ENCODE data around the gene OPTC.

Gene OPTC

GRCh38 chr1:203491664-203492063, 2.3 kb upstream of the OPTC start:
- DNase-seq (ENCODE audit: low read depth in 2 of 2): no peak

DNA sequence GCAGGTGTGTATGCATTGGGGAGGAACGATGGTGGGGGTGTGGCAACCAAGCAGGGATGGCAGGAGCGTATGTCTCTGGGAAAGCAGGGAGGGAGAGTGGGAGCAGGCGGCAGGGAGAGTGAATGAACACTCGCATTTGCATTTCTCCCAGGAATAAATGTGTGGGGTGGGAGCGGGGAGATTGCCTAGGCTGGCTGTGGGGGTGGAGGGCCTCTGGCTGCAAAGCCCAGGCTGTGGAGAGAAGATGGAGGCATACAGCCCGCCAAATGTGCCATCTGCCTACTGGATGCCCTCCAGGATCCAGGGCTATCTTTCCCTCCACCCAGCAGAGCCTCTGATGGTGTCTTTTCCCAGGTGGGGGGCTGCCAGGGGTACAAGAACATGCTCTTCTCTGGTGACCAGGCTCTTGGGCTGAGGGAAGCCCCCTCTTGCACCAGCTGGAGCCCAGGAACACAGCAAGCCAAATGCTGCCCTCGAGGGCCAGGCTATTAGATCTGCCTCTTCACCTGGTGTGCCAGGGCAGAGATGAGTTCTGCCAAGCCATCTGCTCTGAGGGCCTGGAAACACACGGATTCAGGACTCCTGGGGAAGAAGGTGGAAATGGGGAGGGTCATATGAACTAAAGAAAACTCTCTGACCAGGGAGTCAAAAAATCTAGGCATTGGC, 1.7 kb upstream of the OPTC start:
- no peak for DNase-seq (ENCODE audit: low read depth in 2 of 2)

DNA sequence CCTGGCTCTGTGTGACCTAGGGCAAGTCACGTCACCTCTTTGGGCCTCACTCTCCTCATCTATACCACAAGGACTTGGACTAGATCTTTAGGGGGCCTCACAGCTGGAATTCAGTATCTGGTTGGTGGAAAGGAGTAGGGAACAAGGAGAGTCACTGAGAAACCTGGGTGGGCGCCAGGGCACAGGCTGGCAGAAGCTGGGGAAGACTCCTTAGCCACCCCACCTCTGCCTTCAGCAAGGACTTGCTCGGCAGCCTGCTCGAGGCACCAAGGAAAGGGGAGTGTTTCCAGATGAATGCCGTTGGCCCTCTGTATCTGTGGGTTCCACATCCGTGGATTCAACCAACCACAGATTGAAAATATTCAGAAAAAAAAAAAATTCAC, 1.2 kb upstream of the OPTC start:
- DNase-seq (ENCODE audit: low read depth in 2 of 2): no peak

GRCh38 chr1:203495845-203496244, 1.9 kb downstream of the OPTC start:
- DNase-seq (ENCODE audit: low read depth in 2 of 2): no peak

DNA sequence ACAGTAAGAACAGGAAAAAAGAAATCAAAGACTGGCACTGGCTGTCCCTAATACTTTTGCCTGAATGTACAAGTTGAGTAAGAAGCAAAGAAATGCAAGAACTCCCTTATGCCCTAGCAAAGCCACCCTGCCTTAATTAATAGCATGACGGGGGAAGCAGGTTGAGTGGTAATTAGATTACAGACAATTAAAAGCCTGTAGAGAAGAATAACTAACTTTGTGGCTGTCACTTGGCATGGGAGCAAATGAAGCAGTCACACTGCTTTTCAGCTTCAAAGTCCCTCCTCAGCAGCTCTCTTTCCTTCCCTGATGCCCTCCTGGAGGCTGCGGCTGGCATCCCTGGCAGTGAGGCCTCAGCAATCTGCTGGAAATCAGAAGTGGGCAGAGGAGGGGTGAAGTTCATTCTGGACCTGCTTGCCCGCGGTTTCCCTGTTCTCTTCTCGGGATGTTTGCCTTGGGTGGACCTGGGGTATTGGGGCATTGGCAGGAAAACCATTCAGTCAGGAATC, 3.4 kb downstream of the OPTC start:
- no peak for DNase-seq (ENCODE audit: low read depth in 2 of 2)

GRCh38 chr1:203499643-203500278, 5.8 kb downstream of the OPTC start:
- no peak for DNase-seq (ENCODE audit: low read depth in 2 of 2)

DNA sequence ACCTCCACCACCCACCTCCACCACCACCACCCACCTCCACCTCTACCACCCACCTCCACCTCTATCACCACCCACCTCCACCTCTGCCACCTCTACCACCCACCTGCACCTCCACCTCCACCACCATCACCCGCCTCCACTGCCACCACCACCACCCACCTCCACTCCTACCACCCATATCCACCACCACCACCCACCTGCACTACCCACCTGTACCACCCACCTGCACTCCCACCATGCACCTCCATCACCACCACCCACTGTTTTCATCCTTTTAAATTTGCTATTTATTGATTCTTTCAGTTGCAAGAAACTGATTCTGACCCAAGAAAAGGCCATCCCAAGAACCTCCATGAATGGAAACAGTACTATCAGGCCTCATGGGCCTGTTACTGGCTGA, 6.3 kb downstream of the OPTC start:
- no peak for DNase-seq (ENCODE audit: low read depth in 2 of 2)

- no peak for DNase-seq (ENCODE audit: low read depth in 2 of 2)
Observed at GRCh38 chr1:203503836-203504235, 9.9 kb downstream of the OPTC start.

GRCh38 chr1:203504400-203505250, 10.7 kb downstream of the OPTC start:
- DNase-seq (ENCODE audit: low read depth in 2 of 2): peak; percentile 43 to 63

- DNase-seq (ENCODE audit: low read depth in 2 of 2): no peak
Observed at GRCh38 chr1:203505526-203506204, 11.7 kb downstream of the OPTC start.

DNA sequence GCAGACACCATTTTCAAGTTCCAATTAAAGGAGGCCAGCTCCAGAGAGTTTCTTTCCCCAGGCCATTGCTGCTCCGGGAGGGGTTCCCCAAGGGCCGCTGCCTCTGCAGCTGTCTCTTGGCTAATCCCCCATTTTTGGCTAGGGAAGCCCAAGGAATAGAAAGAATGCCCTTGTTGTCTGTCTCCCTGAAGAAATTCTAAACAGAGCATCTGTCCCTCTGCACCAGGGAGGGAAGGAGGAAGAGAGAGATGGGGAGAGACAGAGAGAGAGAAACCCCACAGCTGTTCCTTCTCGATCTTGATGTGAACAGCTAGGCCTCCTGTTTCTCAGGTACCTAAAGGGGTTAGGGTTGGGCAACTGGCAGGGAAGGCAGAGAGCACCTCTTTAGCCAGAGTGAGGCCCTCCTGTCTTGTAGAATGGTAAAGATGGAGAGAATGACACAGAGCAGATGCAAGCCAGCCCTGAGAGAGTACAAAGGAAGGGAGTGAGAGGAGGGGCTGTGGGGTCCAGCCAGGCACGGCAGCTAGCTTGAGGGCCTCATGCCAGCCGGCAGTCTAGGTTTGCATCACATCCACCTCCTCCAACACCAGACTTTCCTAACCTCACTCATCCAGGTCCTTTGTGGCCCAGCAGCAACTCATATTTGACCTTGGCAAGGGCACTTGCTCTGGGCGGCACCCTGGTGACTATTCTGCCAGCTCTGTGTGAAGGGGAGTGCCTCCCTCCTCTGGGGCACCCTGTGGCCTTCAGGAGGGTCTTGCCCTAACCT, 13.1 kb downstream of the OPTC start:
- DNase-seq (ENCODE audit: low read depth in 2 of 2): no peak

- no peak for DNase-seq (ENCODE audit: low read depth in 2 of 2)
Observed at GRCh38 chr1:203507759-203508158, 13.8 kb downstream of the OPTC start.

DNA sequence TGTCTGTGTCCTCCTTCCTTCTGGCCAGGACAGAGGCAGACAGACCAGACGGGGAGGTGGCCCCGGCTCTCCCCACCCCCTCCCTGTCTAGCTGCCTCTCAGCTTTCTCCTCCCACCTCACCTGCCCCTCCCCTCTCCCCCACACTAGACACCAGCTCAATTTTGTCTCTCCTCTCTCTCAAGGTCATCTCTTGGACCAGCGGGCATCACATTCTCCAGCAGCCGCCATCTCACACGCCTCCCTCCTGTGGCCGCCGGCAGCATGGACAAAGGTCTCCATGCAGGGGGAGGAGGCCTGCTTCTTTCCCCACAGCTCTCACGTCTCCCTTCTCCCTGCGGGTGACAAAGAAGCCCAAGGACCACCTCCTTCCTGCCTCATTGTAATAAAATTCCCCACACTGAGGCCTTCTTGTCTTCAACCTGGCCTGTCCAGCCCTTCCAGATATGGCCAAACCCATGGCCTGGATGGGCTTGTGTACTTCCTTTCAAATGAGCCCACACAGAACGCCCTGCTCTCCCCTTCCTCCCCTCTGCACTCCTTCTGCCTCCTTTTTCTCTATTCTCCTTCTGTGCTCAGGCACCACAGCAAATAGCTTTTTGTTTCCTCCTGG, 14.6 kb downstream of the OPTC start:
- no peak for DNase-seq (ENCODE audit: low read depth in 2 of 2)

GRCh38 chr1:203509135-203509534, 15.2 kb downstream of the OPTC start:
- no peak for DNase-seq (ENCODE audit: low read depth in 2 of 2)

- no peak for DNase-seq (ENCODE audit: low read depth in 2 of 2)
Observed at GRCh38 chr1:203511513-203511912, 17.6 kb downstream of the OPTC start.

DNA sequence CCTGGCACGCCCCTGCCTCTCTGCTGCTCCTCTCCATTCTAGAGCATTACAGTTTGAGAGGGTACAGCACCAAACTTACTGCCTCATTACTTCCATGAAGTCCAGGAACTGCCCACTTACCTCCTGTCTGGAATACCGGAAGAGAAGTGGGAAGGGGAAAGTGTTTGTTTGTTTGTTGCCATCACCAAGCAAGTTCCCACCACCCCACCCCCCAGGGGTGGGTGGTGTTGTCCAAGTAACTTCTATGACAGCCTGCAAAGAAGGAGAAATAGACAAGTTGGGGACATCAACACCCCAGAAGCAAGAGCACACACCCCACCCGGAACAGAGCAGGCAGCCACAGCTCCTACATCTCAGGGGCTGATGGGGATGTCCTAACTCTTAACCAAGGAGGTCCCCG, 18.0 kb downstream of the OPTC start:
- no peak for DNase-seq (ENCODE audit: low read depth in 2 of 2)

GRCh38 chr1:203512517-203512847, 18.5 kb downstream of the OPTC start:
- no peak for DNase-seq (ENCODE audit: low read depth in 2 of 2)

DNA sequence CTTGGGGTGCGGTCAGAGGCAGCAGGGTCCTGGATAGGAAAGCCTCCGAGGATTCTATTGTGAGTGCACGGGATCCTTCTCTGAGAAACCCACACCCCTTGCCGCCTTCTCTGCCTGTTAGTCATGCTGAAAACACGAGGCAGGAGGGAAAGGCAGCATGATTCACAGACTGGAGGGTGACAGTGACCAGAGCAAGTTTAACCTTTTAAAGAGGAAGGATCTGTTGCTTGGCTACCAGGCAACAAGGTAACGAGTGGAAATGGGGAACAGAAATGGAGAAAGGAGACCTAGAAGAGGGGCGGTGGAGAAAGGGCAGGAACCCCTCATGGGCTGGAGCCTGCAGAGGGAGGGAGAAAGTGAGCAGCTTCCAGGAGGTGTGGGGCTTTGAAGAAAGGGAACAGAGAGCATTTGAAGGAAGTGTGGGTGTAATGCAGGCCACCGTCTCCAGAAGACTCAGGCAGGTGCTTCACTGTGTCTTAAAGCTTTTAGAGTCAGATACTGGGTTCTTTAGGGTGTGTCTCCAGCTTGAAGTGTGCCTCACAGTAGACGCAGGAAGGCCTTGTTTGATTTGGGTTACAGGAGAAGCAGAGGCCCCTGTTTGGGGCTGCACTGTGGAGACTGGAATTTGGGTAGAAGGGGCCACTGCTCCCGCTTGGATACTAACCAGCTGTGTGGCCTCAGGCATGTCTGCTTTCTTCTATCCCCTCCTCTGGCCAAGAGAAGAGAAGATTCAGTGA, 19.1 kb downstream of the OPTC start:
- DNase-seq (ENCODE audit: low read depth in 2 of 2): peak in 1 of 2 donors; percentile 10

- no peak for DNase-seq (ENCODE audit: low read depth in 2 of 2)
Observed at GRCh38 chr1:203513585-203514031, 19.7 kb downstream of the OPTC start.

DNA sequence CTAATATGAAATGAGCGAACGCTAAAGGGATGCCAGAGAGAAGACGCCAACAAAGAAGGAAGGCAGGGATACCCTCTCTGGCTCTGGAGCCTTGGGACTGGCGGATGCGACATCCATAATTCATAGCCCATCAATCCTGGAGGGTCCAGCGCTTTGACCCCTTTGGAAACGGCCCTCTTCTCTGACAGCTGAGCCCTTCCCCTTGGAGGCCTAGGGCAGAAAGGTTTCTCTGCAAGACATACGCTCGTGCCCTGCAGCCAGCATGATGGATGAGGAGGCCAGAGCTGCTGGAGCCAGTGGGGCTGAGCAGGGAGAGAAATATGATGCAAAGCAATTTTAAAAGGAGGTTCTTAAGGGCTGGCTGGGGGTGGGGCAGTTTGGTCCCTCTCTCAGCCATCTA, 22.2 kb downstream of the OPTC start:
- DNase-seq (ENCODE audit: low read depth in 2 of 2): no peak

Measured in activated CD8-positive, alpha-beta memory T cell treated with anti-CD3 and anti-CD28 coated beads for 4 hours (primary cell).